ENCODE measurements around the gene SLC2A10. TPM values are rescaled to one million over a fixed set of nuclear protein-coding genes. Genes with fewer than 3 reads are reported as not detected.

Gene SLC2A10
- polyA plus RNA-seq, 1 donor (not counting 4 experiments of a cell fraction or from before 2014, with no cell fraction given) = not detected

DNA sequence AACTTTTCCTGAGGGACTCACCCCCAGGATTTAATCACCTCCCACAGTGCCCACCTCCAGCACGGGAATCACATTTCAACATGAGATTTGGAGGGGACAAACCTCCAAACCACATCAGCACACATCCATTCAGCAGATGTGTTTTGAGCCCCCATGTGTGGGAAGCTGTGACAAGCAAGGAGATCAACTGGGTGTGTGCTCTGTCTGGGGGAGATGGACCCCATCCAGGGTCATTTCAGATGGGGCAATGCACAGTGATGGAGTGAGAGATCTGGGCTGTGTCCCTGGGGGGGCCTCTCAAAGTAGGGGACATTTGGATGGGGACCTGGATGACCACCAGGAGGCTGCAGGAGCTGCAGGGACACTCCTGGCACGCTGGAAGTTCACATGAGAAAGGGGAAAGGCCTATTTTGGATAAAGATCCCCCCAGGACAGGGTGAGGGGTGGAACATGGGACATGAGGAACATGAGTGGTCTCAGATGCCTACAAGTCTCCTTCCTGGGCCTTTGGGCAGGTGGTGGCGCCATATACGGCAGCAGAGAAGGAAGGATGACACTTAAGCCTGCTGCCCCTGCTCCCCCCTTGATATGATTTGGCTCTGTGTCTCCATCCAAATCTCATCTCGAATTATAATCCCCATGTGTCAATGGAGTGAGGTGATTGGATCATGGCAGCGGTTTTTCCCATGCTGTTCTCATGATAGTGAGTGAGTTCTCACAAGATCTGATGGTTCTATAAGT, 49.6 kb downstream of the SLC2A10 start:
- Histone ChIP-seq H3K9ac (ENCODE audit: control insufficient read depth, extremely low read depth, insufficient read depth, low read length) (no peak overlapping the region), H3K9me3 (ENCODE audit: control insufficient read depth, low read depth, low read length) (no peaks in the 10 kb centered on the region), H2AFZ (ENCODE audit: control insufficient read depth, low read length) (no peak overlapping the region), H3K4me1 (ENCODE audit: control insufficient read depth, extremely low read depth, insufficient read depth, low read length) (no peaks in the 10 kb centered on the region), H3K79me2 (ENCODE audit: control insufficient read depth, insufficient read depth, low read length) (no peaks in the 10 kb centered on the region), H3K36me3 (ENCODE audit: control insufficient read depth in 2 of 2, extremely low read depth in 1 of 2, insufficient read depth in 2 of 2, low read length in 2 of 2) (no peaks in the 10 kb centered on the region), H3K4me3 (ENCODE audit: control insufficient read depth in 2 of 3, extremely low read depth in 1 of 3, insufficient read depth in 2 of 3, low read depth in 1 of 3, low read length in 3 of 3) (no peak overlapping the region), H3K27me3 (ENCODE audit: control insufficient read depth, extremely low read depth, insufficient read depth, low read length) (no peaks in the 10 kb centered on the region), H3K27ac (ENCODE audit: control insufficient read depth, insufficient read depth, low read length) (no peak overlapping the region), H3K9me1 (ENCODE audit: control insufficient read depth, extremely low read depth, insufficient read depth, low read length) (no peaks in the 10 kb centered on the region), H3K4me2 (ENCODE audit: control insufficient read depth, extremely low read depth, insufficient read depth, low read depth, low read length) (no peak overlapping the region), H4K20me1 (ENCODE audit: control insufficient read depth, extremely low read depth, insufficient read depth, low read length) (no peaks in the 10 kb centered on the region)
- dilution Hi-C loops (cut with MboI; ENCODE audit: extremely low pct_ligation_motif_present, low sequenced_read_pairs) = no loop called here
- FAIRE-seq (no peak), DNase-seq (ENCODE audit: low read depth, low spot score) (no peak)
- TF ChIP-seq EZH2 (IDR thresholded peaks at IDR 0.05; ENCODE audit: low read length) = no peak
- no peak for TF ChIP-seq CTCF (optimal IDR thresholded peaks at IDR 0.05 in 1 of 3, IDR thresholded peaks at IDR 0.05 in 1 of 3, conservative IDR thresholded peaks at IDR 0.05 in 1 of 3; ENCODE audit: extremely low read depth in 1 of 3, insufficient read depth in 2 of 3, low read length in 3 of 3)

DNA sequence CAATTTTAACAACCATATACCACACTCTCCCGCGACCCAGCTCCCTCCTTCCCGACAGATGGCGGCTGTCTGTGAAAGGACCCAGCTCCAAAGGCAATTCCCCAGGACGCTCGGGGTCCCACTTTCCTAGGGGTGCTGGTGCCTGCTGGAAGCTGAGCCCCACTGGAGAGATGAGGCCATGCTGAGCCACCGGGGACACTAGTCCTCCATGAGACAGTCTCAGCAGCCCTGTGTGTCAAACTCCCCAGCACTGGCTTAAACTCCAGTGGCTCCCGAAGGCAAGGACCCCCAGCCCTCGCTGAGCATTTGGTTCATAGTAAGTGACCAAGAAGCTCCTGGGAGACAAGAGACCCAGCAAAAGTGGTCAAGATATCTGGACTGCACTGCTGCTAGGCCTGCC, 52.1 kb downstream of the SLC2A10 start:
- dilution Hi-C loops (cut with MboI; ENCODE audit: extremely low pct_ligation_motif_present, low sequenced_read_pairs) = no loop called here
- Histone ChIP-seq H3K9me1 (ENCODE audit: control insufficient read depth, extremely low read depth, insufficient read depth, low read length) (no peaks in the 10 kb centered on the region), H3K27me3 (ENCODE audit: control insufficient read depth, extremely low read depth, insufficient read depth, low read length) (no peaks in the 10 kb centered on the region)

More for the DNA sequence above, 52.1 kb downstream of the SLC2A10 start:
- no peak overlapping the region for H3K9ac ChIP-seq (ENCODE audit: control insufficient read depth, extremely low read depth, insufficient read depth, low read length)
- no peak overlapping the region for H3K27ac ChIP-seq (ENCODE audit: control insufficient read depth, insufficient read depth, low read length)
- no peak for DNase-seq (ENCODE audit: low read depth, low spot score)
- H3K9me3 ChIP-seq (ENCODE audit: control insufficient read depth, low read depth, low read length) = no peaks in the 10 kb centered on the region
- no peak overlapping the region for H2AFZ ChIP-seq (ENCODE audit: control insufficient read depth, low read length)
- H3K4me2 ChIP-seq (ENCODE audit: control insufficient read depth, extremely low read depth, insufficient read depth, low read depth, low read length) = no peak overlapping the region
- H3K4me3 ChIP-seq (ENCODE audit: control insufficient read depth in 2 of 3, extremely low read depth in 1 of 3, insufficient read depth in 2 of 3, low read depth in 1 of 3, low read length in 3 of 3) = no peak overlapping the region
- no peaks in the 10 kb centered on the region for H3K36me3 ChIP-seq (ENCODE audit: control insufficient read depth in 2 of 2, extremely low read depth in 1 of 2, insufficient read depth in 2 of 2, low read length in 2 of 2)
- H3K4me1 ChIP-seq (ENCODE audit: control insufficient read depth, extremely low read depth, insufficient read depth, low read length) = no peaks in the 10 kb centered on the region
- H4K20me1 ChIP-seq (ENCODE audit: control insufficient read depth, extremely low read depth, insufficient read depth, low read length) = no peaks in the 10 kb centered on the region
- H3K79me2 ChIP-seq (ENCODE audit: control insufficient read depth, insufficient read depth, low read length) = no peaks in the 10 kb centered on the region
- no peak for FAIRE-seq
- no peak for TF ChIP-seq CTCF (optimal IDR thresholded peaks at IDR 0.05 in 1 of 3, IDR thresholded peaks at IDR 0.05 in 1 of 3, conservative IDR thresholded peaks at IDR 0.05 in 1 of 3; ENCODE audit: extremely low read depth in 1 of 3, insufficient read depth in 2 of 3, low read length in 3 of 3)
- no peak for TF ChIP-seq EZH2 (IDR thresholded peaks at IDR 0.05; ENCODE audit: low read length)

Measured in keratinocyte (primary cell).